ENCODE measurements around the gene OSGEP.

DNA sequence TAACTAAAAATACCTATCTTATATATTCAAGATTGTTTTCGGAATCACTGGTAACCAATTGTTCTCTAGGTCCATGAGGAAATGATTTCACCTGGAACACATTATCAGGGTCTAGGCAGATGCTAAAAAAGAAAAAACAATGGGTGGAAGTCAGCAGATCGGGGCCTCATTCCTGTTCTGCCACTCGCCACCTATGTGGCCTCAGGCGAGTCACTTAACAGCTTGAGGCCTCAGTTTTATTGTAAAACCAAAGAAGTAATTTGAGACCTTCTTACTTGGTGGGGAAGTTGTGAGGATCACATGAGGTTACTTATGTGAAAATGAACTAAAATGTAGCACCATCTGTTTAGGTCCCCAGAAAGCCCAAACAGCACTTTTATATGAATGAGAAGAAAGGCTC is 44.5 kb upstream of the OSGEP start:
- TF ChIP-seq, protein P1, sequence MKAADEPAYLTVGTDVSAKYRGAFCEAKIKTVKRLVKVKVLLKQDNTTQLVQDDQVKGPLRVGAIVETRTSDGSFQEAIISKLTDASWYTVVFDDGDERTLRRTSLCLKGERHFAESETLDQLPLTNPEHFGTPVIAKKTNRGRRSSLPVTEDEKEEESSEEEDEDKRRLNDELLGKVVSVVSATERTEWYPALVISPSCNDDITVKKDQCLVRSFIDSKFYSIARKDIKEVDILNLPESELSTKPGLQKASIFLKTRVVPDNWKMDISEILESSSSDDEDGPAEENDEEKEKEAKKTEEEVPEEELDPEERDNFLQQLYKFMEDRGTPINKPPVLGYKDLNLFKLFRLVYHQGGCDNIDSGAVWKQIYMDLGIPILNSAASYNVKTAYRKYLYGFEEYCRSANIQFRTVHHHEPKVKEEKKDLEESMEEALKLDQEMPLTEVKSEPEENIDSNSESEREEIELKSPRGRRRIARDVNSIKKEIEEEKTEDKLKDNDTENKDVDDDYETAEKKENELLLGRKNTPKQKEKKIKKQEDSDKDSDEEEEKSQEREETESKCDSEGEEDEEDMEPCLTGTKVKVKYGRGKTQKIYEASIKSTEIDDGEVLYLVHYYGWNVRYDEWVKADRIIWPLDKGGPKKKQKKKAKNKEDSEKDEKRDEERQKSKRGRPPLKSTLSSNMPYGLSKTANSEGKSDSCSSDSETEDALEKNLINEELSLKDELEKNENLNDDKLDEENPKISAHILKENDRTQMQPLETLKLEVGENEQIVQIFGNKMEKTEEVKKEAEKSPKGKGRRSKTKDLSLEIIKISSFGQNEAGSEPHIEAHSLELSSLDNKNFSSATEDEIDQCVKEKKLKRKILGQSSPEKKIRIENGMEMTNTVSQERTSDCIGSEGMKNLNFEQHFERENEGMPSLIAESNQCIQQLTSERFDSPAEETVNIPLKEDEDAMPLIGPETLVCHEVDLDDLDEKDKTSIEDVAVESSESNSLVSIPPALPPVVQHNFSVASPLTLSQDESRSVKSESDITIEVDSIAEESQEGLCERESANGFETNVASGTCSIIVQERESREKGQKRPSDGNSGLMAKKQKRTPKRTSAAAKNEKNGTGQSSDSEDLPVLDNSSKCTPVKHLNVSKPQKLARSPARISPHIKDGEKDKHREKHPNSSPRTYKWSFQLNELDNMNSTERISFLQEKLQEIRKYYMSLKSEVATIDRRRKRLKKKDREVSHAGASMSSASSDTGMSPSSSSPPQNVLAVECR (CRISPR knock-in tag; IDR thresholded peaks at IDR 0.05; ENCODE audit: borderline replicate concordance) = no peak
- TF ChIP-seq KDM5B (CRISPR knock-in tag; IDR thresholded peaks at IDR 0.05; ENCODE audit: borderline replicate concordance) (no peak), YEATS2 (CRISPR knock-in tag; IDR thresholded peaks at IDR 0.05; ENCODE audit: borderline replicate concordance) (no peak), EP300 (IDR thresholded peaks at IDR 0.05; ENCODE audit: low read depth in 2 of 2, low read length in 2 of 2) (no peak), EP300 (CRISPR knock-in tag; IDR thresholded peaks at IDR 0.05; ENCODE audit: borderline replicate concordance) (no peak), TCF12 (IDR thresholded peaks at IDR 0.05) (no peak), TCF12 (CRISPR knock-in tag; IDR thresholded peaks at IDR 0.05) (no peak), RAD51 (IDR thresholded peaks at IDR 0.05; ENCODE audit: borderline replicate concordance) (no peak), IKZF1 (IDR thresholded peaks at IDR 0.05) (no peak), ARNT2 (CRISPR knock-in tag; IDR thresholded peaks at IDR 0.05; ENCODE audit: low read depth) (no peak)
- TF ChIP-seq, protein P2, sequence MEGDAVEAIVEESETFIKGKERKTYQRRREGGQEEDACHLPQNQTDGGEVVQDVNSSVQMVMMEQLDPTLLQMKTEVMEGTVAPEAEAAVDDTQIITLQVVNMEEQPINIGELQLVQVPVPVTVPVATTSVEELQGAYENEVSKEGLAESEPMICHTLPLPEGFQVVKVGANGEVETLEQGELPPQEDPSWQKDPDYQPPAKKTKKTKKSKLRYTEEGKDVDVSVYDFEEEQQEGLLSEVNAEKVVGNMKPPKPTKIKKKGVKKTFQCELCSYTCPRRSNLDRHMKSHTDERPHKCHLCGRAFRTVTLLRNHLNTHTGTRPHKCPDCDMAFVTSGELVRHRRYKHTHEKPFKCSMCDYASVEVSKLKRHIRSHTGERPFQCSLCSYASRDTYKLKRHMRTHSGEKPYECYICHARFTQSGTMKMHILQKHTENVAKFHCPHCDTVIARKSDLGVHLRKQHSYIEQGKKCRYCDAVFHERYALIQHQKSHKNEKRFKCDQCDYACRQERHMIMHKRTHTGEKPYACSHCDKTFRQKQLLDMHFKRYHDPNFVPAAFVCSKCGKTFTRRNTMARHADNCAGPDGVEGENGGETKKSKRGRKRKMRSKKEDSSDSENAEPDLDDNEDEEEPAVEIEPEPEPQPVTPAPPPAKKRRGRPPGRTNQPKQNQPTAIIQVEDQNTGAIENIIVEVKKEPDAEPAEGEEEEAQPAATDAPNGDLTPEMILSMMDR (CRISPR knock-in tag; IDR thresholded peaks at IDR 0.05) = no peak
- TF ChIP-seq, protein P3, sequence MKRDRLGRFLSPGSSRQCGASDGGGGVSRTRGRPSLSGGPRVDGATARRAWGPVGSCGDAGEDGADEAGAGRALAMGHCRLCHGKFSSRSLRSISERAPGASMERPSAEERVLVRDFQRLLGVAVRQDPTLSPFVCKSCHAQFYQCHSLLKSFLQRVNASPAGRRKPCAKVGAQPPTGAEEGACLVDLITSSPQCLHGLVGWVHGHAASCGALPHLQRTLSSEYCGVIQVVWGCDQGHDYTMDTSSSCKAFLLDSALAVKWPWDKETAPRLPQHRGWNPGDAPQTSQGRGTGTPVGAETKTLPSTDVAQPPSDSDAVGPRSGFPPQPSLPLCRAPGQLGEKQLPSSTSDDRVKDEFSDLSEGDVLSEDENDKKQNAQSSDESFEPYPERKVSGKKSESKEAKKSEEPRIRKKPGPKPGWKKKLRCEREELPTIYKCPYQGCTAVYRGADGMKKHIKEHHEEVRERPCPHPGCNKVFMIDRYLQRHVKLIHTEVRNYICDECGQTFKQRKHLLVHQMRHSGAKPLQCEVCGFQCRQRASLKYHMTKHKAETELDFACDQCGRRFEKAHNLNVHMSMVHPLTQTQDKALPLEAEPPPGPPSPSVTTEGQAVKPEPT (CRISPR knock-in tag; IDR thresholded peaks at IDR 0.05; ENCODE audit: low read depth) = no peak
- TF ChIP-seq, protein P4, sequence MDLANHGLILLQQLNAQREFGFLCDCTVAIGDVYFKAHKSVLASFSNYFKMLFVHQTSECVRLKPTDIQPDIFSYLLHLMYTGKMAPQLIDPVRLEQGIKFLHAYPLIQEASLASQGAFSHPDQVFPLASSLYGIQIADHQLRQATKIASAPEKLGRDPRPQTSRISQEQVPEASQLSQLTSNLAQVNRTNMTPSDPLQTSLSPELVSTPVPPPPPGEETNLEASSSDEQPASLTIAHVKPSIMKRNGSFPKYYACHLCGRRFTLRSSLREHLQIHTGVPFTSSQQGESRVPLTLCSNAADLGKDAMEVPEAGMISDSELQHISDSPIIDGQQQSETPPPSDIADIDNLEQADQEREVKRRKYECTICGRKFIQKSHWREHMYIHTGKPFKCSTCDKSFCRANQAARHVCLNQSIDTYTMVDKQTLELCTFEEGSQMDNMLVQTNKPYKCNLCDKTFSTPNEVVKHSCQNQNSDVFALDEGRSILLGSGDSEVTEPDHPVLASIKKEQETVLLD (CRISPR knock-in tag; IDR thresholded peaks at IDR 0.05; ENCODE audit: low read depth) = no peak
